GM12891 (cell line): ENCODE measurements around the gene ROPN1B.
"Not testable (repeated sequence)": the region's sequence is repeated elsewhere in the genome, so short reads cannot be mapped to it uniquely, and the experiment has no call there.

Experiments used
- POLR2A ChIP-seq: IDR thresholded peaks from 2 replicates; pipeline ENCODE4 v1.6.1; 2011; ENCODE audit warnings: low read depth, low read length, control low read depth
- POLR2AphosphoS5 ChIP-seq: IDR thresholded peaks from 2 replicates; pipeline ENCODE4 v1.6.1; 2011; ENCODE audit warnings: low read depth, low read length, control low read depth
- SPI1 ChIP-seq: IDR thresholded peaks from 2 replicates; pipeline ENCODE4 v1.6.1; 2011; ENCODE audit warnings: low read depth, low read length, control low read depth
- TAF1 ChIP-seq: IDR thresholded peaks from 2 replicates; pipeline ENCODE4 v1.6.1; 2011; ENCODE audit warnings: low read depth, low read length, control low read depth

GRCh38 chr3:125921712-125922111 is 47.3 kb upstream of the ROPN1B start:
- not testable (repeated sequence) for TF ChIP-seq TAF1, POLR2A, POLR2AphosphoS5, SPI1
